Neuronal stem cell (in vitro differentiated cells): ENCODE results near the gene CFAP54.
A peak's percentile ranks its signal among the peaks of the same experiment; 100 is the strongest.

ENCODE experiments used
- DNase-seq: peaks from one replicate; pipeline ENCODE4 v3.0.0-alpha.2; 2013; ENCODE audit warnings: low spot score
- H2AFZ ChIP-seq: one replicate; pipeline ENCODE4 v1.6.1; 2013; ENCODE audit warnings: mild to moderate bottlenecking, low read length, inconsistent platforms
- H2AK5ac ChIP-seq: 2 replicates; pipeline ENCODE4 v1.6.1; 2013; ENCODE audit warnings: low read depth, mild to moderate bottlenecking, inconsistent platforms, low read length, moderate library complexity, mixed read lengths
- H2BK120ac ChIP-seq: 2 replicates; pipeline ENCODE4 v1.6.1; 2013; ENCODE audit warnings: low read depth, mild to moderate bottlenecking, inconsistent platforms, low read length, moderate library complexity, mixed read lengths
- H2BK12ac ChIP-seq: one replicate; pipeline ENCODE4 v1.6.1; 2013; ENCODE audit warnings: low read length, inconsistent platforms
- H2BK15ac ChIP-seq: 2 replicates; pipeline ENCODE4 v1.6.1; 2013; ENCODE audit warnings: mild to moderate bottlenecking, low read length, inconsistent platforms, mixed read lengths
- H2BK5ac ChIP-seq: one replicate; pipeline ENCODE4 v1.6.1; 2013; ENCODE audit warnings: inconsistent platforms, mild to moderate bottlenecking, low read length, moderate library complexity
- H3K14ac ChIP-seq: one replicate; pipeline ENCODE4 v1.6.1; 2013; ENCODE audit warnings: low read length, inconsistent platforms
- H3K18ac ChIP-seq: 2 replicates; pipeline ENCODE4 v1.6.1; 2013; ENCODE audit warnings: low read length, inconsistent platforms
- H3K23ac ChIP-seq: 2 replicates; pipeline ENCODE4 v1.6.1; 2013; ENCODE audit warnings: low read depth, mild to moderate bottlenecking, mixed read lengths, low read length, inconsistent platforms; ENCODE audit not compliant: poor library complexity
- H3K27ac ChIP-seq: replicated peaks from 3 replicates; pipeline ENCODE4 v1.5.1; 2013; ENCODE audit warnings: low read length, inconsistent platforms
- H3K27me3 ChIP-seq, 3 experiments: 2 replicates each; pipeline ENCODE4 v1.6.1; 2013; ENCODE audit warnings: low read length in 3 of 3, mild to moderate bottlenecking in 2 of 3, inconsistent platforms in 1 of 3, low read depth in 1 of 3, mixed read lengths in 1 of 3, moderate library complexity in 1 of 3; ENCODE audit not compliant: control insufficient read depth in 3 of 3, insufficient read depth in 3 of 3
- H3K36me3 ChIP-seq, 2 donors: replicated peaks in 1 of 2; 2 replicates each; pipeline ENCODE4 v1.6.1; 2013; ENCODE audit warnings: low read length in 2 of 2; ENCODE audit not compliant: control insufficient read depth in 2 of 2, insufficient read depth in 2 of 2
- H3K4ac ChIP-seq: 2 replicates; pipeline ENCODE4 v1.6.1; 2013; ENCODE audit warnings: inconsistent platforms, mild to moderate bottlenecking, low read length, moderate library complexity
- H3K4me1 ChIP-seq, 2 donors: 1 replicate in 1 of 2; 2 replicates in 1 of 2; pipeline ENCODE4 v1.6.1; 2013; ENCODE audit warnings: low read length in 2 of 2, low read depth in 1 of 2; ENCODE audit not compliant: control insufficient read depth in 2 of 2, insufficient read depth in 1 of 2
- H3K4me2 ChIP-seq: one replicate; pipeline ENCODE4 v1.6.1; 2013; ENCODE audit warnings: mild to moderate bottlenecking, low read length, inconsistent platforms; ENCODE audit not compliant: insufficient read depth, poor library complexity, severe bottlenecking
- H3K4me3 ChIP-seq, 2 donors: 2 replicates each; pipeline ENCODE4 v1.5.1; 2013; ENCODE audit warnings: low read length in 2 of 2, mild to moderate bottlenecking in 2 of 2, inconsistent platforms in 1 of 2, moderate library complexity in 1 of 2
- H3K79me1 ChIP-seq: one replicate; pipeline ENCODE4 v1.6.1; 2013; ENCODE audit warnings: low read depth, mild to moderate bottlenecking, inconsistent platforms, low read length, moderate library complexity
- H3K9ac ChIP-seq: one replicate; pipeline ENCODE4 v1.6.1; 2013; ENCODE audit warnings: mild to moderate bottlenecking, low read depth, low read length, inconsistent platforms; ENCODE audit not compliant: poor library complexity
- H3K9me3 ChIP-seq, 2 donors: replicated peaks in 1 of 2; 2 replicates each; pipeline versions ENCODE3 to v1.6.1; 2013; ENCODE audit warnings: low read length in 2 of 2, mild to moderate bottlenecking in 2 of 2, inconsistent platforms in 1 of 2, low read depth in 1 of 2, mixed read lengths in 1 of 2, moderate library complexity in 1 of 2; ENCODE audit not compliant: control insufficient read depth in 2 of 2, insufficient read depth in 1 of 2
- H4K8ac ChIP-seq: one replicate; pipeline ENCODE4 v1.6.1; 2013; ENCODE audit warnings: low read depth, mild to moderate bottlenecking, inconsistent platforms, low read length, moderate library complexity
- H4K91ac ChIP-seq: one replicate; pipeline ENCODE4 v1.6.1; 2013; ENCODE audit warnings: low read length, low read depth, mild to moderate bottlenecking, inconsistent platforms; ENCODE audit not compliant: poor library complexity
- WGBS, 2 donors: extraction: QIAGEN DNeasy Blood & Tissue Kit; methylation state at CpG; one replicate each; pipeline ENCODE4 v1.1.7; 2013; ENCODE audit warnings: missing lambda C conversion rate in 2 of 2, mixed read lengths in 1 of 2; ENCODE audit not compliant: insufficient read length in 2 of 2, insufficient replicate concordance in 1 of 2; ENCODE audit errors: extremely low coverage in 2 of 2; 5-methylcytosine and 5-hydroxymethylcytosine counted together

CFAP54 gene

DNA sequence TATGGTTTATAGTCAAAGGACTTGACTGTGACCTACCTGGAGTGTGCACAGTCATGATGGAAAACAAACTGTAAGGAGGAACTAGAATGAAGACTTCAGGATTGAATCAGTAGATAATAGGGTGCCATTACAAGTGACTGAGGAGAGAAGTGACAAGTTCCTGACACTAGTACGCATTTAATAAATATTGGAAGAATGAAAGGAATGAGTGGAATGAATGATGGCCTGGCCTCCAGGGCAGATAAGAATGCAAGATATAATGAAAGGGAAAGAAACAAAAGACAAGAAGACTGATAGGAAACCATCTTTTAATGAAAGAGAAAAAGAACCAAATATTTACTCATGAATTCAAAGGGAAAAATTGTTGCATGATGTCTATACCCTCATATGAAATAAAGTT is 372.9 kb downstream of the CFAP54 start:
- no peak overlapping the region for H3K4me2 ChIP-seq
- H2BK120ac ChIP-seq: no peak overlapping the region
- H3K4me3 ChIP-seq: no peak overlapping the region
- H2AK5ac ChIP-seq: no peak overlapping the region
- H3K4me1 ChIP-seq: peaks cover 0 to 2% of the 10 kb centered on the region in 2 donors
- H3K14ac ChIP-seq: no peak overlapping the region
- H3K9ac ChIP-seq: no peak overlapping the region
- H4K8ac ChIP-seq: no peak overlapping the region
- WGBS, 2 donors: no CpG with 5 or more reads among the region's 1 CpG
- no peaks in the 10 kb centered on the region for H3K27me3 ChIP-seq
- H3K18ac ChIP-seq: no peak overlapping the region
- no peak overlapping the region for H3K23ac ChIP-seq
- H3K36me3 ChIP-seq: no peaks in the 10 kb centered on the region
- H2AFZ ChIP-seq: no peak overlapping the region
- H2BK12ac ChIP-seq: no peak overlapping the region
- H3K27ac ChIP-seq: no peak overlapping the region
- no peak overlapping the region for H4K91ac ChIP-seq
- no peak overlapping the region for H2BK5ac ChIP-seq
- no peak overlapping the region for H2BK15ac ChIP-seq
- H3K4ac ChIP-seq: no peak overlapping the region
- no peak for DNase-seq
- H3K9me3 ChIP-seq: no peaks in the 10 kb centered on the region
- no peaks in the 10 kb centered on the region for H3K79me1 ChIP-seq

DNA sequence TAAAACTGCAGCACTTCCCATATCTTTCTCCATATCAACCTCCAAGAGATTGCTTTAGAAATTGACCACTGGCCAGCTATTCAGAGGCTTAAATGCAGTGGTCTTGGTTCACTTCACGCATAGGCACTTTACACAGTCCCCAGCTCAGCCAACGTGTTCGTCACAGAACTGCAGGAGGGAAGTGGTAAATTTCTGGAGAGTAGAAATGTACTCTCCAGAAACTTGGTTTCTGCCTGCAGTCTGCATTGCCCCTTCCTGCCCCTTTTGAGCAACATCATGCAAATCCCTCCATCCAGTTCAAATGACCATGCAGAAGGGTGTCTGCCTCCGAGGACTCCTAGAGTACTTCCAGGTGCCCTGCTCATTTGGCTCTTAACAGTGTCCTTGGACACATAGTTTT is 375.0 kb downstream of the CFAP54 start:
- no peak overlapping the region for H3K14ac ChIP-seq
- peak overlapping the region in 1 of 2 donors; percentile 8 for H3K4me3 ChIP-seq
- no peak overlapping the region for H2AFZ ChIP-seq
- H2BK120ac ChIP-seq: no peak overlapping the region
- no peak for DNase-seq
- no CpG with 5 or more reads among the region's 4 CpGs for WGBS, 2 donors
- no peaks in the 10 kb centered on the region for H3K36me3 ChIP-seq
- H2AK5ac ChIP-seq: no peak overlapping the region
- H3K27ac ChIP-seq: no peak overlapping the region
- H3K23ac ChIP-seq: no peak overlapping the region
- no peak overlapping the region for H2BK5ac ChIP-seq
- no peaks in the 10 kb centered on the region for H3K27me3 ChIP-seq
- H3K9me3 ChIP-seq: no peaks in the 10 kb centered on the region
- no peak overlapping the region for H3K18ac ChIP-seq
- no peak overlapping the region for H2BK15ac ChIP-seq
- no peak overlapping the region for H3K4me2 ChIP-seq
- no peak overlapping the region for H3K9ac ChIP-seq
- no peak overlapping the region for H4K8ac ChIP-seq
- peaks cover 0 to 2% of the 10 kb centered on the region in 2 donors for H3K4me1 ChIP-seq
- H2BK12ac ChIP-seq: no peak overlapping the region
- no peaks in the 10 kb centered on the region for H3K79me1 ChIP-seq
- no peak overlapping the region for H4K91ac ChIP-seq
- no peak overlapping the region for H3K4ac ChIP-seq

DNA sequence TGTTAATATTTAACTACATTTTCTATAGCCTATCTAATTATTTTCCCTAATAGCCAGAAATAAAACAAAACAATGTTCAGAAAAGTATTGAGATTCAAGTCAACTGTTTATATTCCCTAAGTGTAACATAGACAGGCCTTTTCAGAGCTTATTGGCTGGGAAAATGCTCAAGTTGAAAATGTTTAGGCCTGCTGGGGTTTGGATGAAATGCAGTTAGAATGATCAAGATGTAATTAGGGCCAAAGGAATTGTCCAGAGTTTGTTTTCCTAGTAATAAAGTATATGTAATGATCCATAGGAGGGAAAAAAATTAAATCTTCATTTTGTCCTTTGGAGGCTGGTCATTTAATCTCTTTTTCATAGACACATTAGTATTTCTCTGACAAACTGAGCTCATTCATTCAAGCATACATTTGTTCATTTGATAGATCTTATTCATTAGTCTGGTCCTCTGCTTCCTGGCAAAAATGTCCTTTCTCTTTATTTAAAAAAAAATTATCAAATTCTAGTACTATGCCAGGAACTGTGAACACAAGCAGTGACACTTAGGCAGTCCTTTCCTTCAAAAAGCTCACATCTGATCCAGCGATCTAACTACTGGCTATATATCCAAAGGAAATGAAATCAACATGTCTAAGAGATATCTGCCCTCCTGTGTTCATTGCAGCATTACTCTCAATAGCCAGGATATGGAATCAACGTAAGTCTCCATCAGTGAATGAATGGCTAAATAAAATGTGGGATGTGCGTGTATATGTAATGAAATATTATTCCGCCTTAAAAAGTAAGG is 377.6 kb downstream of the CFAP54 start:
- no peak overlapping the region for H4K91ac ChIP-seq
- no peak overlapping the region for H3K9ac ChIP-seq
- no peak overlapping the region for H3K4me2 ChIP-seq
- H2BK120ac ChIP-seq: no peak overlapping the region
- no peak overlapping the region for H3K27ac ChIP-seq
- no peaks in the 10 kb centered on the region for H3K79me1 ChIP-seq
- H2BK5ac ChIP-seq: no peak overlapping the region
- H3K4ac ChIP-seq: no peak overlapping the region
- no CpG with 5 or more reads among the region's 4 CpGs for WGBS, 2 donors
- H3K27me3 ChIP-seq: no peaks in the 10 kb centered on the region
- no peak overlapping the region for H3K23ac ChIP-seq
- no peak overlapping the region for H2AK5ac ChIP-seq
- H2BK12ac ChIP-seq: no peak overlapping the region
- DNase-seq: no peak
- H2AFZ ChIP-seq: no peak overlapping the region
- H2BK15ac ChIP-seq: no peak overlapping the region
- H3K14ac ChIP-seq: no peak overlapping the region
- no peaks in the 10 kb centered on the region for H3K36me3 ChIP-seq
- H3K4me1 ChIP-seq: peaks cover 0 to 2% of the 10 kb centered on the region in 2 donors
- no peak overlapping the region for H3K18ac ChIP-seq
- H3K4me3 ChIP-seq: no peak overlapping the region
- H3K9me3 ChIP-seq: no peaks in the 10 kb centered on the region
- H4K8ac ChIP-seq: no peak overlapping the region

DNA sequence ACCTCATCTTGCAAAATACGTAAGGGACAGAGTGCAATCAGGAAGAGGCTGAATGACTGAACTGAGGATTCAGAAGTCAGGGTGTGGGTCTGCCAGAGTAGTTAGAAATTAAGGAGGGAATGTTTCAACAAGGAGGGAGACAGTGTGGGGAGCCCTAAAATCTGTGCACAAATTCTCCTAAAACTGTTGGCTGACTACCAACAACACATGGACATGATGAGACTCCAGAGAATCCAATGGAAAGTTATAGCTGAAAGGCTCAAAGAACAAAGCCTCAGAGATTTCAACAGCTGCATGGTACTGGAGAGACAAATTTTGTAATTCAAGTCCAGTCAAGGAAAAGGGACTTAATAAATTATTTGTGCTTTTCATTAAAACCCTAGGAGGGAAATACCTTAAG is 381.6 kb downstream of the CFAP54 start:
- no peak overlapping the region for H2BK12ac ChIP-seq
- no peaks in the 10 kb centered on the region for H3K36me3 ChIP-seq
- no peak overlapping the region for H4K91ac ChIP-seq
- no peak overlapping the region for H2AFZ ChIP-seq
- H3K14ac ChIP-seq: no peak overlapping the region
- no peaks in the 10 kb centered on the region for H3K9me3 ChIP-seq
- no peak overlapping the region for H3K9ac ChIP-seq
- no CpG with 5 or more reads among the region's 1 CpG for WGBS, 2 donors
- no peak overlapping the region for H2BK120ac ChIP-seq
- H3K4me2 ChIP-seq: no peak overlapping the region
- H3K4ac ChIP-seq: no peak overlapping the region
- H3K4me3 ChIP-seq: no peak overlapping the region
- DNase-seq: no peak
- no peaks in the 10 kb centered on the region for H3K79me1 ChIP-seq
- H3K27me3 ChIP-seq: no peaks in the 10 kb centered on the region
- no peak overlapping the region for H2BK15ac ChIP-seq
- no peak overlapping the region for H2BK5ac ChIP-seq
- no peaks in the 10 kb centered on the region for H3K4me1 ChIP-seq
- no peak overlapping the region for H3K23ac ChIP-seq
- H3K18ac ChIP-seq: no peak overlapping the region
- H3K27ac ChIP-seq: no peak overlapping the region
- no peak overlapping the region for H4K8ac ChIP-seq
- H2AK5ac ChIP-seq: no peak overlapping the region
